ENCODE data around the gene CD74. TPM values are rescaled to one million over a fixed set of nuclear protein-coding genes. Genes with fewer than 3 reads are reported as not detected.

The CD74 gene
- total and polyA plus RNA-seq, 2 donors (not counting 1 experiment from before 2014, with no cell fraction given): 1.3 to 5.9 TPM

GRCh38 chr5:150458802-150459557 is 46.3 kb upstream of the CD74 start:
- H3K4me3 ChIP-seq (replicated peaks in 1 of 4; ENCODE audit: control extremely low read depth in 1 of 4, insufficient read depth in 1 of 4, low read depth in 3 of 4, low read length in 4 of 4): peak overlapping the region in 1 of 4 experiments; percentile 33
- TF ChIP-seq CTCF (conservative IDR thresholded peaks at IDR 0.05 in 1 of 2, IDR thresholded peaks at IDR 0.05 in 1 of 2; ENCODE audit: low read depth in 1 of 2, low read length in 2 of 2) (peak; percentile 59 to 63), EZH2 (IDR thresholded peaks at IDR 0.05; ENCODE audit: low read length, missing control alignments) (no peak)
- no peak overlapping the region for H3K9ac ChIP-seq (ENCODE audit: insufficient read depth, low read length)
- H3K9me3 ChIP-seq (ENCODE audit: control insufficient read depth, insufficient read depth, low read depth, low read length): no peaks in the 10 kb centered on the region
- H4K20me1 ChIP-seq (ENCODE audit: control insufficient read depth, extremely low read depth, insufficient read depth, low read length): no peaks in the 10 kb centered on the region
- H3K4me2 ChIP-seq (ENCODE audit: extremely low read depth, insufficient read depth, low read length): peak overlapping the region; percentile 59
- peaks cover 7% of the 10 kb centered on the region for H3K4me1 ChIP-seq (ENCODE audit: control insufficient read depth, extremely low read depth, insufficient read depth, low read length)
- H3K36me3 ChIP-seq (ENCODE audit: control insufficient read depth, insufficient read depth, low read length): no peaks in the 10 kb centered on the region
- DNase-seq (ENCODE audit: low read depth in 2 of 2): peak; percentile 36 to 48
- no peak overlapping the region for H3K27ac ChIP-seq (ENCODE audit: insufficient read depth, low read length)
- H3K79me2 ChIP-seq (ENCODE audit: control insufficient read depth, insufficient read depth, low read length): no peaks in the 10 kb centered on the region
- no peak overlapping the region for H2AFZ ChIP-seq (ENCODE audit: low read length)
- no peaks in the 10 kb centered on the region for H3K27me3 ChIP-seq (ENCODE audit: control insufficient read depth, insufficient read depth, low read length)

GRCh38 chr5:150457562-150458240 is 45.0 kb upstream of the CD74 start:
- Histone ChIP-seq H3K9me3 (ENCODE audit: control insufficient read depth, insufficient read depth, low read depth, low read length) (no peaks in the 10 kb centered on the region), H3K27ac (ENCODE audit: insufficient read depth, low read length) (no peak overlapping the region), H3K36me3 (ENCODE audit: control insufficient read depth, insufficient read depth, low read length) (no peaks in the 10 kb centered on the region), H3K9ac (ENCODE audit: insufficient read depth, low read length) (no peak overlapping the region), H3K4me1 (ENCODE audit: control insufficient read depth, extremely low read depth, insufficient read depth, low read length) (peaks cover 7% of the 10 kb centered on the region), H3K79me2 (ENCODE audit: control insufficient read depth, insufficient read depth, low read length) (no peaks in the 10 kb centered on the region), H2AFZ (ENCODE audit: low read length) (no peak overlapping the region), H3K4me3 (replicated peaks in 1 of 4; ENCODE audit: control extremely low read depth in 1 of 4, insufficient read depth in 1 of 4, low read depth in 3 of 4, low read length in 4 of 4) (no peak overlapping the region), H3K27me3 (ENCODE audit: control insufficient read depth, insufficient read depth, low read length) (no peaks in the 10 kb centered on the region), H4K20me1 (ENCODE audit: control insufficient read depth, extremely low read depth, insufficient read depth, low read length) (no peaks in the 10 kb centered on the region), H3K4me2 (ENCODE audit: extremely low read depth, insufficient read depth, low read length) (no peak overlapping the region)
- TF ChIP-seq CTCF (conservative IDR thresholded peaks at IDR 0.05 in 1 of 2, IDR thresholded peaks at IDR 0.05 in 1 of 2; ENCODE audit: low read depth in 1 of 2, low read length in 2 of 2): no peak
- no peak for TF ChIP-seq EZH2 (IDR thresholded peaks at IDR 0.05; ENCODE audit: low read length, missing control alignments)
- no peak for DNase-seq (ENCODE audit: low read depth in 2 of 2)

- no peak overlapping the region for H3K9ac ChIP-seq (ENCODE audit: insufficient read depth, low read length)
- H3K36me3 ChIP-seq (ENCODE audit: control insufficient read depth, insufficient read depth, low read length): no peaks in the 10 kb centered on the region
- no peaks in the 10 kb centered on the region for H3K27me3 ChIP-seq (ENCODE audit: control insufficient read depth, insufficient read depth, low read length)
- H2AFZ ChIP-seq (ENCODE audit: low read length): no peak overlapping the region
- H3K4me1 ChIP-seq (ENCODE audit: control insufficient read depth, extremely low read depth, insufficient read depth, low read length): peaks cover 7% of the 10 kb centered on the region
- TF ChIP-seq CTCF (conservative IDR thresholded peaks at IDR 0.05 in 1 of 2, IDR thresholded peaks at IDR 0.05 in 1 of 2; ENCODE audit: low read depth in 1 of 2, low read length in 2 of 2): no peak
- no peak overlapping the region for H3K4me3 ChIP-seq (replicated peaks in 1 of 4; ENCODE audit: control extremely low read depth in 1 of 4, insufficient read depth in 1 of 4, low read depth in 3 of 4, low read length in 4 of 4)
- no peaks in the 10 kb centered on the region for H3K79me2 ChIP-seq (ENCODE audit: control insufficient read depth, insufficient read depth, low read length)
- DNase-seq (ENCODE audit: low read depth in 2 of 2): no peak
- H3K9me3 ChIP-seq (ENCODE audit: control insufficient read depth, insufficient read depth, low read depth, low read length): no peaks in the 10 kb centered on the region
- no peak overlapping the region for H3K27ac ChIP-seq (ENCODE audit: insufficient read depth, low read length)
- H3K4me2 ChIP-seq (ENCODE audit: extremely low read depth, insufficient read depth, low read length): no peak overlapping the region
- no peaks in the 10 kb centered on the region for H4K20me1 ChIP-seq (ENCODE audit: control insufficient read depth, extremely low read depth, insufficient read depth, low read length)
Observed at GRCh38 chr5:150457121-150457520, 44.4 kb upstream of the CD74 start.

Data from fibroblast of lung (primary cell).